ENCODE results near the gene VRK2. TPM values are rescaled to one million over a fixed set of nuclear protein-coding genes. Genes with fewer than 3 reads are reported as not detected.
"Not testable (repeated sequence)": the region's sequence is repeated elsewhere in the genome, so short reads cannot be mapped to it uniquely, and the experiment has no call there.

VRK2 gene
- total RNA-seq, 1 donor, result 47.1 TPM

- no peak for TF ChIP-seq CTCF (IDR thresholded peaks at IDR 0.05; ENCODE audit: insufficient read depth, low read length)
- no peak overlapping the region for H3K4me3 ChIP-seq (ENCODE audit: low read depth, low read length)
- peak; percentile 57 for DNase-seq (ENCODE audit: low read depth)
Measured at GRCh38 chr2:58101500-58101899, 54.9 kb downstream of the VRK2 start.

GRCh38 chr2:58106896-58107295 lies 60.3 kb downstream of the VRK2 start:
- DNase-seq (ENCODE audit: low read depth), result peak; percentile 24
- no peak overlapping the region for H3K4me3 ChIP-seq (ENCODE audit: low read depth, low read length)
- TF ChIP-seq CTCF (IDR thresholded peaks at IDR 0.05; ENCODE audit: insufficient read depth, low read length), result no peak

GRCh38 chr2:58107803-58108710 lies 61.5 kb downstream of the VRK2 start:
- peak overlapping the region; percentile 51 for H3K4me3 ChIP-seq (ENCODE audit: low read depth, low read length)
- no peak for TF ChIP-seq CTCF (IDR thresholded peaks at IDR 0.05; ENCODE audit: insufficient read depth, low read length)
- peak; percentile 95 for DNase-seq (ENCODE audit: low read depth)

GRCh38 chr2:58109481-58109880 lies 62.9 kb downstream of the VRK2 start:
- no peak for TF ChIP-seq CTCF (IDR thresholded peaks at IDR 0.05; ENCODE audit: insufficient read depth, low read length)
- DNase-seq (ENCODE audit: low read depth), result peak; percentile 25
- H3K4me3 ChIP-seq (ENCODE audit: low read depth, low read length), result no peak overlapping the region

- H3K4me3 ChIP-seq (ENCODE audit: low read depth, low read length), result no peak overlapping the region
- no peak for DNase-seq (ENCODE audit: low read depth)
- no peak for TF ChIP-seq CTCF (IDR thresholded peaks at IDR 0.05; ENCODE audit: insufficient read depth, low read length)
Measured at GRCh38 chr2:58110765-58111164, 64.2 kb downstream of the VRK2 start.

- H3K4me3 ChIP-seq (ENCODE audit: low read depth, low read length); DNase-seq (ENCODE audit: low read depth): not testable (repeated sequence)
Measured at GRCh38 chr2:58113563-58113962, 67.0 kb downstream of the VRK2 start.

GRCh38 chr2:58120626-58121229 lies 74.1 kb downstream of the VRK2 start:
- no peak overlapping the region for H3K4me3 ChIP-seq (ENCODE audit: low read depth, low read length)
- no peak for DNase-seq (ENCODE audit: low read depth)
- TF ChIP-seq CTCF (IDR thresholded peaks at IDR 0.05; ENCODE audit: insufficient read depth, low read length), result no peak
